OCI-LY1 (cell line): ENCODE results near the gene AVPI1.

Experiments
- H2AFZ ChIP-seq: fragments of 200-600 bp; sonication (generic), shearing (Covaris generic); 2 replicates; pipeline ENCODE4 v1.6.0; 2014; ENCODE audit warnings: antibody characterized with exemption, mild to moderate bottlenecking, low read length
- H3F3A ChIP-seq: fragments of 200-600 bp; sonication (generic), shearing (Covaris generic); 2 replicates; pipeline ENCODE4 v1.6.0; 2014; ENCODE audit warnings: mild to moderate bottlenecking, antibody characterized with exemption, low read length, moderate library complexity; ENCODE audit not compliant: insufficient read depth
- H3K27ac ChIP-seq: fragments of 200-600 bp; sonication (generic); 2 replicates; pipeline ENCODE4 v1.5.1; 2014; ENCODE audit warnings: low read length, mixed run types, mild to moderate bottlenecking, low read depth; ENCODE audit not compliant: poor library complexity, severe bottlenecking
- H3K27me3 ChIP-seq: fragments of 200-600 bp; sonication (generic); 2 replicates; pipeline ENCODE4 v1.6.0; 2014; ENCODE audit warnings: antibody characterized with exemption, mild to moderate bottlenecking, low read length, moderate library complexity; ENCODE audit not compliant: insufficient read depth
- H3K36me3 ChIP-seq: fragments of 200-600 bp; sonication (generic); 2 replicates; pipeline ENCODE4 v1.6.1; 2014; ENCODE audit warnings: mild to moderate bottlenecking, antibody characterized with exemption, low read length, moderate library complexity, mixed read lengths; ENCODE audit not compliant: insufficient read depth
- H3K4me1 ChIP-seq: fragments of 200-600 bp; sonication (generic); 2 replicates; pipeline ENCODE4 v1.5.1; 2014; ENCODE audit warnings: mild to moderate bottlenecking, low read length, moderate library complexity; ENCODE audit not compliant: insufficient read depth, severe bottlenecking
- H3K4me2 ChIP-seq: fragments of 200-600 bp; sonication (generic), shearing (Covaris generic); 2 replicates; pipeline ENCODE4 v1.6.1; 2014; ENCODE audit warnings: low read length
- H3K4me3 ChIP-seq: fragments of 200-600 bp; sonication (generic); 2 replicates; pipeline ENCODE4 v1.5.1; 2014; ENCODE audit warnings: low read length, low read depth, mild to moderate bottlenecking, mixed read lengths; ENCODE audit not compliant: poor library complexity, severe bottlenecking
- H3K79me2 ChIP-seq: fragments of 200-600 bp; shearing (Covaris generic); 2 replicates; pipeline ENCODE4 v1.6.1; 2016; ENCODE audit warnings: mixed run types, low read length, mixed read lengths; ENCODE audit not compliant: insufficient read depth
- H3K9ac ChIP-seq: fragments of 200-600 bp; sonication (generic), shearing (Covaris generic); 2 replicates; pipeline ENCODE4 v1.6.1; 2014; ENCODE audit warnings: mild to moderate bottlenecking, low read length, mixed read lengths
- H3K9me2 ChIP-seq: fragments of 200-600 bp; sonication (generic), shearing (Covaris generic); 2 replicates; pipeline ENCODE4 v1.6.1; 2014; ENCODE audit warnings: low read depth, mild to moderate bottlenecking, low read length, mixed read lengths
- H3K9me3 ChIP-seq: fragments of 200-600 bp; shearing (Covaris generic); 2 replicates; pipeline ENCODE4 v1.6.1; 2014; ENCODE audit warnings: low read length, mixed read lengths
- H4K20me1 ChIP-seq: fragments of 200-600 bp; sonication (generic), shearing (Covaris generic); 2 replicates; pipeline ENCODE4 v1.6.0; 2016; ENCODE audit warnings: mild to moderate bottlenecking, low read length; ENCODE audit not compliant: insufficient read depth
- EZH2 ChIP-seq: fragments of 200-600 bp; sonication (generic), shearing (Covaris generic); IDR thresholded peaks from 2 replicates; pipeline ENCODE4 v1.8.0; 2017; ENCODE audit warnings: borderline replicate concordance, mixed run types, mild to moderate bottlenecking, antibody characterized with exemption, low read length, moderate library complexity, mixed read lengths
- TF ChIP-seq, protein P1 (sequence below): fragments of 200-600 bp; sonication (generic), shearing (Covaris generic); IDR thresholded peaks from 2 replicates; pipeline ENCODE4 v1.5.1; 2017; ENCODE audit warnings: mild to moderate bottlenecking, antibody characterized with exemption, low read length, moderate library complexity, mixed read lengths

AVPI1 gene

DNA sequence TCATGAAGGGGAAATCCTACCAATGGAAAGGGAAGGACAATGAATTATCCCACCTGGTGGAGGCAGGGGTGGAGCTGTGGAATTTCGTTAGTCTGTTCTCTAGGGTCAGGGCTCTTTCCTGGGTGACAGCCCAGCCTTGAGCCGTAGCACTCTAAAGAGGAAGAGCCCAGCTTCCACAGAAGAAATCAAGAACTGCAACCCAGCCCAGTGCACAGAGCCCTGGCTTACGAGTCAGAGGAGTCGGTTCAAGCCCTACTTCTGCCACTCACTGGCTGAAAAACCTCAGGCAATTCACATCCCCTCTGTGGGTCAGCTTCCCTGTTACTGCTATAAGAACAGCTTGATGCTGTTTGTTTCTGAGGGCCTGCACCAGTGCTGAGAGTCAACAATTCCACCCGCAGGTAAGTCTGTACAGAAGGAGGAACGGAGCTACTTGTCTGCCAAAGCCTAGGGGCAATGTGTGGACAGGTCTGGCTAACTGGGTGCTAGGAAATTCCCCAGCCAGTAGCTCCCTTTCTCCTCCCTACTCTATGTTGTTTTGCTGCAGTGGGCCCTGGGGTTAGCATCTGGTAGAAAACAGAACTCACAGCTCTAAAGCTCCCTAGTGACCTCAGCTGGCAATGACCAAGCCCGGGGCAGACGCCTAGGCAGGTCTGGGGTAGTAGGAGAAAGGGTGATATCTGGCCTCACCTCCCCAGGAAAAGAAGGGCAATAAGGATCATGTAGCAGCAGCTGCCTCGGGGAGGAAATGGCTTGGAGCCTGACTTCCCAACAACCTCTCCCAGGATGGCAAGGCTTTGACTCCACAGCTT is 3.3 kb downstream of the AVPI1 start:
- TF ChIP-seq EZH2: no peak
- TF ChIP-seq, protein P1, sequence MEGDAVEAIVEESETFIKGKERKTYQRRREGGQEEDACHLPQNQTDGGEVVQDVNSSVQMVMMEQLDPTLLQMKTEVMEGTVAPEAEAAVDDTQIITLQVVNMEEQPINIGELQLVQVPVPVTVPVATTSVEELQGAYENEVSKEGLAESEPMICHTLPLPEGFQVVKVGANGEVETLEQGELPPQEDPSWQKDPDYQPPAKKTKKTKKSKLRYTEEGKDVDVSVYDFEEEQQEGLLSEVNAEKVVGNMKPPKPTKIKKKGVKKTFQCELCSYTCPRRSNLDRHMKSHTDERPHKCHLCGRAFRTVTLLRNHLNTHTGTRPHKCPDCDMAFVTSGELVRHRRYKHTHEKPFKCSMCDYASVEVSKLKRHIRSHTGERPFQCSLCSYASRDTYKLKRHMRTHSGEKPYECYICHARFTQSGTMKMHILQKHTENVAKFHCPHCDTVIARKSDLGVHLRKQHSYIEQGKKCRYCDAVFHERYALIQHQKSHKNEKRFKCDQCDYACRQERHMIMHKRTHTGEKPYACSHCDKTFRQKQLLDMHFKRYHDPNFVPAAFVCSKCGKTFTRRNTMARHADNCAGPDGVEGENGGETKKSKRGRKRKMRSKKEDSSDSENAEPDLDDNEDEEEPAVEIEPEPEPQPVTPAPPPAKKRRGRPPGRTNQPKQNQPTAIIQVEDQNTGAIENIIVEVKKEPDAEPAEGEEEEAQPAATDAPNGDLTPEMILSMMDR: no peak
- no peaks in the 10 kb centered on the region for H4K20me1 ChIP-seq
- H3K27ac ChIP-seq: no peak overlapping the region
- H3K9me2 ChIP-seq: no peaks in the 10 kb centered on the region
- H3K79me2 ChIP-seq: no peaks in the 10 kb centered on the region
- H3K9ac ChIP-seq: no peak overlapping the region
- no peak overlapping the region for H3K4me3 ChIP-seq
- no peaks in the 10 kb centered on the region for H3K9me3 ChIP-seq
- no peaks in the 10 kb centered on the region for H3K27me3 ChIP-seq
- H3F3A ChIP-seq: no peaks in the 10 kb centered on the region
- H3K36me3 ChIP-seq: no peaks in the 10 kb centered on the region
- no peak overlapping the region for H3K4me2 ChIP-seq
- H3K4me1 ChIP-seq: peaks cover 7% of the 10 kb centered on the region
- H2AFZ ChIP-seq: no peak overlapping the region

DNA sequence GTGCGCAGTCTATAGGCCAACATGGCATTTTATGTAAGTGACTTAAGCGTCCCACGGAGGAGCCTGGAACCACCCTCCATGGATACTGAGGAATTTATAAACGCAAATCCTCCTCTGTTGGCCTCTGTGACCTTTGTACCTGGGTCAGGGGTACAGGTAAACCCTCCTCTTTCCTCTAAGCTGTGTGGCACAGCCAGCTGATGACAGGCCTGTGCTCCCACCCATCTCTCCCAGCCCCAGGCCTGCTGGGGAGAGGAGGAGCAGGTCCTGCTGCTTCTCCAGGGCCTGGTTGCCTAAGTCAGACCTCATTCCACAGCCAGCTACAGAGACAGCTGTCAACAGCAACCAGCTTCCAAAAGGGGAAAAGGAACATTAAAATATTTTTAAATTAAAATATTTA is 5.0 kb downstream of the AVPI1 start:
- Histone ChIP-seq H3K9me2 (no peaks in the 10 kb centered on the region), H3F3A (no peaks in the 10 kb centered on the region), H3K4me3 (no peak overlapping the region), H3K27ac (no peak overlapping the region), H3K4me2 (no peak overlapping the region), H3K27me3 (no peaks in the 10 kb centered on the region), H3K9me3 (no peaks in the 10 kb centered on the region), H3K4me1 (peaks cover 7% of the 10 kb centered on the region), H3K36me3 (no peaks in the 10 kb centered on the region), H2AFZ (no peak overlapping the region), H3K79me2 (no peaks in the 10 kb centered on the region), H4K20me1 (no peaks in the 10 kb centered on the region), H3K9ac (no peak overlapping the region)
- TF ChIP-seq, protein P1: no peak
- TF ChIP-seq EZH2: no peak

DNA sequence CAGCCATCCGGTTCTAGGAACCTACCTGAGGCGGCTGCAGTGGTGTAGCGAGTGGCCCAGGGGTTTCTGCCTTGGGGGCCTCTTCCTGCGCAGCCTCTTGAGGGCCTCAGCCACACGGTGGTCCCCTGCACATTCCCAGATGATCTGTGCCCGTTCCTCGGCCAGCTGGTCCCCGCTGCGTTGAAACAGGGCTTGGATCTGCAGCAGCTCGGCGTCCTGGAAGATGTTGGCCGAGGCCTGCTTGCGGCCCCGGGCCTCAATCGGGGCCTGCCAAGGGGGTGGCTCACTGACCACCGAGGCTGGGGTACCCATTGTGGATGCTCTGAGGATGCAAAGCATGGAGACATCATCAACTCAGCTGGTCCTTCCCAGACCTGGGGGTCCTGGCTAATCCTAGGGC is 7.4 kb downstream of the AVPI1 start:
- no peaks in the 10 kb centered on the region for H3K79me2 ChIP-seq
- no peak overlapping the region for H2AFZ ChIP-seq
- H3K27ac ChIP-seq: no peak overlapping the region
- no peak overlapping the region for H3K4me3 ChIP-seq
- no peaks in the 10 kb centered on the region for H3K36me3 ChIP-seq
- no peaks in the 10 kb centered on the region for H3K9me2 ChIP-seq
- no peaks in the 10 kb centered on the region for H3K27me3 ChIP-seq
- H3F3A ChIP-seq: no peaks in the 10 kb centered on the region
- H4K20me1 ChIP-seq: no peaks in the 10 kb centered on the region
- no peak for TF ChIP-seq EZH2
- TF ChIP-seq, protein P1: no peak
- no peak overlapping the region for H3K4me2 ChIP-seq
- H3K4me1 ChIP-seq: no peaks in the 10 kb centered on the region
- no peaks in the 10 kb centered on the region for H3K9me3 ChIP-seq
- no peak overlapping the region for H3K9ac ChIP-seq
